Measurements from ENCODE around the gene FCHSD2. TPM values are rescaled to one million over a fixed set of nuclear protein-coding genes. Genes with fewer than 3 reads are reported as not detected.

Gene FCHSD2
- total and polyA plus RNA-seq, 9 of the 15 experiments (the other 6 are each of a cell fraction or from before 2014, with no cell fraction given): 1.8 to 14.7 (median 6.4) TPM

GRCh38 chr11:73182824-73183321 is 40.8 kb upstream of the FCHSD2 start (continued):
- TF ChIP-seq CHD7 (IDR thresholded peaks at IDR 0.05; ENCODE audit: low read depth, low read length) (no peak), GABPB1 (CRISPR knock-in tag; IDR thresholded peaks at IDR 0.05) (no peak), NFXL1 (CRISPR knock-in tag; IDR thresholded peaks at IDR 0.05) (no peak), GMEB1 (CRISPR knock-in tag; IDR thresholded peaks at IDR 0.05) (no peak), STAT5B (CRISPR knock-in tag; IDR thresholded peaks at IDR 0.05) (no peak), ZNF639 (CRISPR knock-in tag; conservative IDR thresholded peaks at IDR 0.05 in 1 of 2, IDR thresholded peaks at IDR 0.05 in 1 of 2) (no peak), DDX20 (tag; IDR thresholded peaks at IDR 0.05; ENCODE audit: low read depth) (no peak), MTA1 (IDR thresholded peaks at IDR 0.05; ENCODE audit: borderline replicate concordance) (no peak), MYNN (IDR thresholded peaks at IDR 0.05) (peak; percentile 18; the same call in 1 of the 2 replicates), MYNN (CRISPR knock-in tag; IDR thresholded peaks at IDR 0.05) (no peak), ATF4 (CRISPR knock-in tag; IDR thresholded peaks at IDR 0.05) (no peak)

Data from K562 (cell line).